Thymus (tissue), 14 donors: ENCODE data around the gene FDXACB1. TPM values are rescaled to one million over a fixed set of nuclear protein-coding genes. Genes with fewer than 3 reads are reported as not detected.

Experiments used
- DNase-seq, 9 donors: peaks; one replicate each; pipeline ENCODE4 v3.0.0-alpha.2; 2013; ENCODE audit warnings: low spot score in 9 of 9, low read depth in 6 of 9, missing footprints in 1 of 9
- H3K27ac ChIP-seq, 2 donors: one replicate each; pipeline ENCODE4 v1.5.1; 2013; ENCODE audit warnings: control low read depth in 1 of 2, low read depth in 1 of 2, low read length in 1 of 2, mild to moderate bottlenecking in 1 of 2, moderate library complexity in 1 of 2
- H3K27me3 ChIP-seq, 2 donors: one replicate each; pipeline ENCODE4 v1.5.1; 2013; ENCODE audit warnings: low read length in 1 of 2; ENCODE audit not compliant: control insufficient read depth in 2 of 2, insufficient read depth in 1 of 2
- H3K36me3 ChIP-seq, 2 donors: one replicate each; pipeline ENCODE4 v1.5.1; 2013; ENCODE audit warnings: low read length in 1 of 2, mild to moderate bottlenecking in 1 of 2, moderate library complexity in 1 of 2; ENCODE audit not compliant: control insufficient read depth in 2 of 2, insufficient read depth in 2 of 2
- H3K4me1 ChIP-seq, 2 donors: one replicate each; pipeline ENCODE4 v1.5.1; 2013; ENCODE audit warnings: low read length in 2 of 2; ENCODE audit not compliant: control insufficient read depth in 2 of 2, insufficient read depth in 2 of 2
- H3K4me3 ChIP-seq, 2 donors: one replicate each; pipeline ENCODE4 v1.5.1; 2013; ENCODE audit warnings: low read length in 2 of 2, control low read depth in 1 of 2, mild to moderate bottlenecking in 1 of 2
- H3K9me3 ChIP-seq, 2 donors: one replicate each; pipeline ENCODE4 v1.5.1; 2013; ENCODE audit warnings: low read length in 1 of 2, mild to moderate bottlenecking in 1 of 2; ENCODE audit not compliant: control insufficient read depth in 2 of 2, insufficient read depth in 1 of 2
- WGBS: extraction: QIAGEN DNeasy Blood & Tissue Kit; methylation state at CpG from one replicate; pipeline ENCODE4 v1.1.7; 2013; 5-methylcytosine and 5-hydroxymethylcytosine counted together
- long read RNA-seq, 10 donors: transcript quantifications; one replicate each; lab custom pipeline, GENCODE V29; 2026
- polyA plus RNA-seq: library from polyadenylated mRNA; stranded (reverse); fragments of 200-250 nt; gene quantifications from one replicate; pipeline ENCODE4 v1.2.3, GENCODE V29; 2013
- total RNA-seq: library from RNA; stranded (reverse); fragments of 120-200 nt; gene quantifications from one replicate; pipeline ENCODE4 v1.2.4, GENCODE V29; 2013
- donor health status: healthy.

The FDXACB1 gene
- total RNA-seq (3.7 TPM), polyA plus RNA-seq (4.5 TPM)
- long read RNA-seq, donor 1: 0 reads
- long read RNA-seq, donor 2: 0 reads
- long read RNA-seq, donor 3, partial matches to known transcripts: 0 of 3 reads
- long read RNA-seq, donor 3, other reads (novel, unspliced or antisense): 0 of 3 reads
- long read RNA-seq, donor 4, partial matches to known transcripts: 0 of 1 reads
- long read RNA-seq, donor 4, other reads (novel, unspliced or antisense): 0 of 1 reads
- long read RNA-seq, donor 5, partial matches to known transcripts: 5 of 8 reads
- long read RNA-seq, donor 5, other reads (novel, unspliced or antisense): 0 of 8 reads
- long read RNA-seq, donor 6, partial matches to known transcripts: 0 of 2 reads
- long read RNA-seq, donor 6, other reads (novel, unspliced or antisense): 0 of 2 reads
- long read RNA-seq, donor 7, partial matches to known transcripts: 0 of 2 reads
- long read RNA-seq, donor 7, other reads (novel, unspliced or antisense): 0 of 2 reads
- long read RNA-seq, donor 8, partial matches to known transcripts: 0 of 2 reads
- long read RNA-seq, donor 8, other reads (novel, unspliced or antisense): 0 of 2 reads
- long read RNA-seq, donor 9: 0 reads
- long read RNA-seq, donor 10, partial matches to known transcripts: 0 of 1 reads
- long read RNA-seq, donor 10, other reads (novel, unspliced or antisense): 0 of 1 reads

- under 1% methylated on average over 55 of the region's 55 CpGs for WGBS
- no peaks in the 10 kb centered on the region for H3K27me3 ChIP-seq
- no peaks in the 10 kb centered on the region for H3K9me3 ChIP-seq
- peak; percentile 93 to 99 (median 95) for DNase-seq
- peaks cover 5 to 8% of the 10 kb centered on the region in 2 donors for H3K4me1 ChIP-seq
- H3K36me3 ChIP-seq: peaks cover 5 to 7% of the 10 kb centered on the region in 2 donors
- H3K4me3 ChIP-seq: peak within 1 kb of the TSS; percentile 61 to 73
- peak within 1 kb of the TSS; percentile 91 to 95 for H3K27ac ChIP-seq
These were observed at the start of gene FDXACB1, which contains the start of gene CFAP68 for GRCh38 chr11:111878849-111879636. TSS of gene FDXACB1 (minus strand) at chr11:111879165. CDS start at chr11:111879132, 33 bp downstream. TSS of gene CFAP68 (plus strand) at chr11:111879541. CDS start at chr11:111879561, 20 bp downstream.

- Histone ChIP-seq H3K4me3 (peak overlapping the region; percentile 63 to 66), H3K4me1 (peaks cover 6 to 17% of the 10 kb centered on the region in 2 donors), H3K9me3 (no peaks in the 10 kb centered on the region), H3K36me3 (no peaks in the 10 kb centered on the region), H3K27ac (peak overlapping the region; percentile 91 to 95), H3K27me3 (no peaks in the 10 kb centered on the region)
- DNase-seq: peak; percentile 71 to 97 (median 90)
- 2% methylated on average over 47 of the region's 47 CpGs for whole genome bisulfite sequencing
These were observed 47.8 kb upstream of the FDXACB1 start for GRCh38 chr11:111926505-111927391.

GRCh38 chr11:111925953-111926352, 47.0 kb upstream of the FDXACB1 start:
- 97% methylated on average over 16 of the region's 16 CpGs for WGBS
- H3K4me1 ChIP-seq: peaks cover 6 to 17% of the 10 kb centered on the region in 2 donors
- no peaks in the 10 kb centered on the region for H3K27me3 ChIP-seq
- no peaks in the 10 kb centered on the region for H3K36me3 ChIP-seq
- no peaks in the 10 kb centered on the region for H3K9me3 ChIP-seq
- H3K4me3 ChIP-seq: no peak overlapping the region
- peak in 1 of 9 donors; percentile 5 for DNase-seq
- H3K27ac ChIP-seq: no peak overlapping the region

GRCh38 chr11:111923951-111924350, 45.0 kb upstream of the FDXACB1 start:
- no peaks in the 10 kb centered on the region for H3K27me3 ChIP-seq
- no peaks in the 10 kb centered on the region for H3K36me3 ChIP-seq
- DNase-seq: no peak
- H3K4me1 ChIP-seq: peaks cover 6 to 21% of the 10 kb centered on the region in 2 donors
- no peak overlapping the region for H3K4me3 ChIP-seq
- peak overlapping the region in 1 of 2 donors; percentile 8 for H3K27ac ChIP-seq
- no peaks in the 10 kb centered on the region for H3K9me3 ChIP-seq

GRCh38 chr11:111923351-111923788, 44.4 kb upstream of the FDXACB1 start:
- peaks cover 6 to 25% of the 10 kb centered on the region in 2 donors for H3K4me1 ChIP-seq
- WGBS: 83% methylated on average over 5 of the region's 5 CpGs
- H3K9me3 ChIP-seq: no peaks in the 10 kb centered on the region
- H3K4me3 ChIP-seq: no peak overlapping the region
- DNase-seq: no peak
- H3K27ac ChIP-seq: peak overlapping the region in 1 of 2 donors; percentile 46
- no peaks in the 10 kb centered on the region for H3K36me3 ChIP-seq
- H3K27me3 ChIP-seq: no peaks in the 10 kb centered on the region

- no peak overlapping the region for H3K27ac ChIP-seq
- H3K9me3 ChIP-seq: no peaks in the 10 kb centered on the region
- peaks cover 6 to 25% of the 10 kb centered on the region in 2 donors for H3K4me1 ChIP-seq
- H3K36me3 ChIP-seq: no peaks in the 10 kb centered on the region
- DNase-seq: no peak
- no peaks in the 10 kb centered on the region for H3K27me3 ChIP-seq
- WGBS: 46% methylated on average over 2 of the region's 2 CpGs
- H3K4me3 ChIP-seq: no peak overlapping the region
These were observed 43.8 kb upstream of the FDXACB1 start for GRCh38 chr11:111922803-111923202.

GRCh38 chr11:111921541-111922230, 42.7 kb upstream of the FDXACB1 start:
- Histone ChIP-seq H3K36me3 (no peaks in the 10 kb centered on the region), H3K9me3 (no peaks in the 10 kb centered on the region), H3K4me3 (no peak overlapping the region), H3K27me3 (no peaks in the 10 kb centered on the region), H3K27ac (no peak overlapping the region), H3K4me1 (peaks cover 3 to 18% of the 10 kb centered on the region in 2 donors)
- 96% methylated on average over 7 of the region's 7 CpGs for WGBS
- no peak for DNase-seq

GRCh38 chr11:111920908-111921307, 41.9 kb upstream of the FDXACB1 start:
- no peak overlapping the region for H3K27ac ChIP-seq
- H3K27me3 ChIP-seq: peaks cover 0 to 4% of the 10 kb centered on the region in 2 donors
- 98% methylated on average over 2 of the region's 2 CpGs for WGBS
- DNase-seq: no peak
- no peaks in the 10 kb centered on the region for H3K9me3 ChIP-seq
- peaks cover 0 to 11% of the 10 kb centered on the region in 2 donors for H3K4me1 ChIP-seq
- H3K36me3 ChIP-seq: no peaks in the 10 kb centered on the region
- no peak overlapping the region for H3K4me3 ChIP-seq
